Stimulated activated CD4-positive, alpha-beta T cell treated with anti-CD3 and anti-CD28 coated beads, Interleukin-15, amount 100 ng/mL, for 24 hours (primary cell): ENCODE results near the gene GNAT2.

Experiments used
- DNase-seq: peaks from one replicate; pipeline ENCODE4 v3.0.0-alpha.2; 2020

Gene GNAT2

GRCh38 chr1:109626682-109627408 lies 7.4 kb upstream of the GNAT2 start:
- no peak for DNase-seq

GRCh38 chr1:109625601-109626560 lies 6.5 kb upstream of the GNAT2 start:
- DNase-seq, result no peak

GRCh38 chr1:109625176-109625575 lies 5.8 kb upstream of the GNAT2 start:
- no peak for DNase-seq

GRCh38 chr1:109624201-109625010 lies 5.0 kb upstream of the GNAT2 start:
- no peak for DNase-seq

GRCh38 chr1:109623601-109624161 lies 4.3 kb upstream of the GNAT2 start:
- DNase-seq, result no peak

GRCh38 chr1:109622895-109623294 lies 3.5 kb upstream of the GNAT2 start:
- DNase-seq, result no peak

- no peak for DNase-seq
These were observed 2.9 kb upstream of the GNAT2 start for GRCh38 chr1:109622137-109622892.

- no peak for DNase-seq
These were observed 2.1 kb upstream of the GNAT2 start for GRCh38 chr1:109621379-109622136.

GRCh38 chr1:109620841-109621286 lies 1.4 kb upstream of the GNAT2 start:
- DNase-seq, result peak; percentile 100

- DNase-seq, result no peak
These were observed 980 bp upstream of the GNAT2 start for GRCh38 chr1:109620401-109620791.

GRCh38 chr1:109618661-109619575 lies 498 bp downstream of the GNAT2 start:
- DNase-seq, result no peak

- DNase-seq, result no peak
These were observed 2.1 kb downstream of the GNAT2 start for GRCh38 chr1:109617291-109617801.

GRCh38 chr1:109616391-109616790 lies 3.0 kb downstream of the GNAT2 start:
- no peak for DNase-seq

GRCh38 chr1:109615879-109616278 lies 3.5 kb downstream of the GNAT2 start:
- DNase-seq, result no peak

GRCh38 chr1:109613361-109614147 lies 5.9 kb downstream of the GNAT2 start:
- no peak for DNase-seq

- no peak for DNase-seq
These were observed 8.0 kb downstream of the GNAT2 start for GRCh38 chr1:109611308-109611990.

GRCh38 chr1:109610609-109611307 lies 8.7 kb downstream of the GNAT2 start:
- no peak for DNase-seq

- DNase-seq, result no peak
These were observed 9.5 kb downstream of the GNAT2 start for GRCh38 chr1:109609881-109610280.
